Fibroblast of mammary gland (primary cell): ENCODE results near the gene EN2.

Experiments
- DNase-seq: peaks from one replicate; pipeline ENCODE4 v3.0.0-alpha.2; 2010; ENCODE audit warnings: low read depth
- H3K4me3 ChIP-seq: 2 replicates; pipeline ENCODE4 v1.5.1; 2011; ENCODE audit warnings: low read depth, mild to moderate bottlenecking, low read length, moderate library complexity; ENCODE audit not compliant: control insufficient read depth
- CTCF ChIP-seq: conservative IDR thresholded peaks from 2 replicates; pipeline ENCODE4 v1.5.1; 2011; ENCODE audit warnings: low read depth, low read length, inconsistent platforms; ENCODE audit not compliant: control insufficient read depth, insufficient read depth

The EN2 gene

DNA sequence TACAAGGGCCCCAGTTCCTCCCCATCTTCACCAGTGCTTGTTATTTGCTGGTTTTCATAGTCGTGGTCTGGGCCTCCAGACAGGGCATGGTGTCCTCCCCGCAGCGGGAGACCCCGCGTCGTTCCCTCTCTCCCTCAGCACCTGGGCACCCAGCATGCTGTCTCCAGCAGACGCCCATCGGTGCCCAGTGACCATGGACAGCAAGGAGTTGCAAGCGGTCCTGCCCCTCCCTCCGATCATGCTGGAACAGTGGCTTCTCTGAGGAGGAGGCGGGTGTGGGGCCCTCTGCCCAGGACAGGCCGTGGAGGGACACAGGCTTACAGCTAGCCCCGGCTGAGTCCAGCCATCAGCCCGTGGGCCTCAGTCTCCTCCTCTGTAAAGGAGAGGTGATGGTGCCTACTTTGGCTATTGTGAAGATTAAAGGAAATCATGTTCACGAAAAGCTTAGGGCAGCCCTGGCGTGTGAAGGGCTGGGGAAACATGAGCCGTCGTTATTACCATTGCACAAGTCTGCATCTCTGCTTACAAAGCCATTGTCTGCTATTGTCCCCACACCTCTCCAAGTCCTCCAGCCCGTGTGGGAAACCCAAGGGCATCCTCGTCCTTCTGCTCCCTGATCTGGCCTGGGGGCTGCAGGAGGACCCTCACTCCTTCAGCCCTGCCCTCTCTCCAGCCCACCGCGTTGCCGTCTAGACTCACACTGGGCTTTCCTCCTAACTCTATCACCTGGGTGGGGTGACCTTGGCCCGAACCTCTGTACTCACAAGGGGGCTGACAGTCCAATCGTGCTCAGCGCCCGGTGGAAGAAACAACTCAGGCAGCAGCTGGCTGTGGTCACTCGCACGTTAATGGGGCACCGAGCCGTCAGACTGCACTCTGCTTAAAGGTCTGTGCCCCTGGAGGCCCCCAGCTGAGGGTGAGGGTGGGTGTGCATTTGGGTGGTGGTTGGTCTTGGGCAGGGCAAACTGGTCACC, 29.9 kb downstream of the EN2 start:
- H3K4me3 ChIP-seq = no peak overlapping the region
- DNase-seq = no peak
- TF ChIP-seq CTCF = no peak

GRCh38 chr7:155488483-155489127, 30.7 kb downstream of the EN2 start:
- DNase-seq = no peak
- TF ChIP-seq CTCF = no peak
- no peak overlapping the region for H3K4me3 ChIP-seq

- no peak for DNase-seq
- no peak overlapping the region for H3K4me3 ChIP-seq
- no peak for TF ChIP-seq CTCF
Measured at GRCh38 chr7:155489158-155489840, 31.4 kb downstream of the EN2 start.

- H3K4me3 ChIP-seq = peak overlapping the region; percentile 22
- DNase-seq = peak; percentile 11
Measured at GRCh38 chr7:155489862-155490696, 32.1 kb downstream of the EN2 start.

GRCh38 chr7:155490697-155491628, 33.0 kb downstream of the EN2 start:
- peak overlapping the region; percentile 22 for H3K4me3 ChIP-seq

More at GRCh38 chr7:155489862-155490696, 32.1 kb downstream of the EN2 start:
- TF ChIP-seq CTCF = no peak

More at GRCh38 chr7:155490697-155491628, 33.0 kb downstream of the EN2 start:
- TF ChIP-seq CTCF = no peak
- DNase-seq = peak; percentile 16
